Gastrocnemius medialis (tissue), 4 donors: ENCODE results near the gene GRIA1. TPM values are rescaled to one million over a fixed set of nuclear protein-coding genes. Genes with fewer than 3 reads are reported as not detected.

Source experiments
- ATAC-seq, 2 donors: fragments of 150-250 bp; one replicate each; pipeline ENCODE4 v1.9.1; 2016
- DNase-seq, 2 donors: peaks; one replicate each; pipeline ENCODE4 v3.0.0-alpha.2; 2019
- H3K27ac ChIP-seq, 4 donors: fragments of 200-600 bp; sonication (generic); 1 replicate in 1 of 4; 2 replicates in 3 of 4; pipeline ENCODE4 v1.5.1; 2016 to 2018; ENCODE audit warnings: mild to moderate bottlenecking in 2 of 4, moderate library complexity in 1 of 4
- H3K27me3 ChIP-seq, 3 donors: fragments of 200-600 bp; sonication (generic) in 2 of 3; 1 replicate in 1 of 3; 2 replicates in 2 of 3; pipeline versions ENCODE4 v1.5.1 to v1.6.0; 2016 to 2019; ENCODE audit warnings: mild to moderate bottlenecking in 1 of 3, moderate library complexity in 1 of 3
- H3K36me3 ChIP-seq, 2 donors: fragments of 200-600 bp; sonication (generic) in 1 of 2; one replicate each; pipeline ENCODE4 v1.5.1; 2017 to 2018
- H3K4me1 ChIP-seq, 2 donors: fragments of 200-600 bp; sonication (generic) in 1 of 2; one replicate each; pipeline ENCODE4 v1.5.1; 2016 to 2017; ENCODE audit warnings: mild to moderate bottlenecking in 2 of 2
- H3K4me3 ChIP-seq, 4 donors: fragments of 200-600 bp; sonication (generic) in 3 of 4; 1 replicate in 1 of 4; 2 replicates in 3 of 4; pipeline ENCODE4 v1.5.1; 2016 to 2019; ENCODE audit warnings: mild to moderate bottlenecking in 2 of 4
- H3K9me3 ChIP-seq, 3 donors: fragments of 200-600 bp; sonication (generic) in 2 of 3; 1 replicate in 1 of 3; 2 replicates in 2 of 3; pipeline ENCODE4 v1.5.1; 2016 to 2019
- POLR2A ChIP-seq, 2 donors: fragments of 450-650 bp; IDR thresholded peaks; one replicate each; pipeline ENCODE4 v1.6.1; 2017; ENCODE audit warnings: antibody characterized with exemption in 2 of 2, mild to moderate bottlenecking in 2 of 2, moderate library complexity in 2 of 2
- in situ Hi-C, 4 donors: fragments of 200-750 bp; cut with MboI; loops; one replicate each; pipeline versions ENCODE4 v1.15.0 to v1.8.0; 2017; ENCODE audit warnings: low sequenced_read_pairs in 4 of 4
- intact Hi-C: fragments of 100-400 bp; cut with DNase I; formaldehyde crosslinking; loops from one replicate; pipeline ENCODE4 v1.15.1; 2023; ENCODE audit warnings: low total_unique reads
- total RNA-seq, 4 donors: library from RNA; depleted of rRNA; stranded (reverse); fragments of >200 nt; gene quantifications; one replicate each; pipeline versions ENCODE4 v1.1.0 to v1.2.3, GENCODE V29; 2016
- TF ChIP-seq, protein P1 (sequence below), 5 experiments: fragments of 450-650 bp in 3 of 5; fragments of 200-600 bp in 2 of 5; sonication (generic) in 2 of 5; IDR thresholded peaks in 4 of 5; conservative IDR thresholded peaks in 1 of 5; 1 replicate in 4 of 5; 2 replicates in 1 of 5; pipeline ENCODE4 v1.5.1; 2016 to 2019; ENCODE audit warnings: antibody characterized with exemption in 5 of 5, mild to moderate bottlenecking in 3 of 5, moderate library complexity in 3 of 5

Gene GRIA1
- total RNA-seq, 4 donors from 2014 or later, result 0.18 to 0.46 TPM; not detected in 2

- H3K36me3 ChIP-seq, result no peaks in the 10 kb centered on the region
- H3K9me3 ChIP-seq, result no peaks in the 10 kb centered on the region
- H3K4me1 ChIP-seq, result no peaks in the 10 kb centered on the region
- H3K4me3 ChIP-seq, result no peak overlapping the region
- ATAC-seq, result no peak
- no peaks in the 10 kb centered on the region for H3K27me3 ChIP-seq
- in situ Hi-C loops (no loop called here), intact Hi-C loops (no loop called here)
- no peak for DNase-seq
- no peak overlapping the region for H3K27ac ChIP-seq
- TF ChIP-seq, protein P1, sequence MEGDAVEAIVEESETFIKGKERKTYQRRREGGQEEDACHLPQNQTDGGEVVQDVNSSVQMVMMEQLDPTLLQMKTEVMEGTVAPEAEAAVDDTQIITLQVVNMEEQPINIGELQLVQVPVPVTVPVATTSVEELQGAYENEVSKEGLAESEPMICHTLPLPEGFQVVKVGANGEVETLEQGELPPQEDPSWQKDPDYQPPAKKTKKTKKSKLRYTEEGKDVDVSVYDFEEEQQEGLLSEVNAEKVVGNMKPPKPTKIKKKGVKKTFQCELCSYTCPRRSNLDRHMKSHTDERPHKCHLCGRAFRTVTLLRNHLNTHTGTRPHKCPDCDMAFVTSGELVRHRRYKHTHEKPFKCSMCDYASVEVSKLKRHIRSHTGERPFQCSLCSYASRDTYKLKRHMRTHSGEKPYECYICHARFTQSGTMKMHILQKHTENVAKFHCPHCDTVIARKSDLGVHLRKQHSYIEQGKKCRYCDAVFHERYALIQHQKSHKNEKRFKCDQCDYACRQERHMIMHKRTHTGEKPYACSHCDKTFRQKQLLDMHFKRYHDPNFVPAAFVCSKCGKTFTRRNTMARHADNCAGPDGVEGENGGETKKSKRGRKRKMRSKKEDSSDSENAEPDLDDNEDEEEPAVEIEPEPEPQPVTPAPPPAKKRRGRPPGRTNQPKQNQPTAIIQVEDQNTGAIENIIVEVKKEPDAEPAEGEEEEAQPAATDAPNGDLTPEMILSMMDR (IDR thresholded peaks at IDR 0.05 in 4 of 5, conservative IDR thresholded peaks at IDR 0.05 in 1 of 5), result no peak
- TF ChIP-seq POLR2A (IDR thresholded peaks at IDR 0.05), result no peak
Observed at GRCh38 chr5:153711755-153712154, 221.3 kb downstream of the GRIA1 start.

DNA sequence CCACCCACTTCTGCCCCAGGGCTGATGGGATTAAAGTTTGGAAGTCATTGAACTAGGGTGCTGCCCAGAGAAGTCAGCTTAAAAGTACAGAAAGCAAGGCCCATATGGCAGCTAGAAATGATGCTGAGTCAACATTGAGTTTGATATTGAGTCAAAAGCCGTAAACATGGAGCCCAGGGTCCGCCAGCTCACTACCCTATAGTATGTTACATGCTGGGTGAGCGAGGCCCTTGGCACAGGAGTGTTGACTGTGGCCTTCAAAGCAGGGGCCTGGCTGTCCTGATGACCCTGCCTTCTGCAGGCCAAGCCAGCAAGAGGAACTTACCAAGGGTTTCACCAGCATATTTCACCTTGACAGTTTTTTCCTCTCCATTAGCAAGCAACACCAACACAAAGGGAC, 222.5 kb downstream of the GRIA1 start:
- Histone ChIP-seq H3K27me3 (no peaks in the 10 kb centered on the region), H3K36me3 (no peaks in the 10 kb centered on the region), H3K9me3 (no peaks in the 10 kb centered on the region), H3K4me1 (no peaks in the 10 kb centered on the region), H3K4me3 (no peak overlapping the region), H3K27ac (no peak overlapping the region)
- intact Hi-C loops (no loop called here), in situ Hi-C loops (no loop called here)
- no peak for TF ChIP-seq POLR2A (IDR thresholded peaks at IDR 0.05)
- TF ChIP-seq, protein P1 (IDR thresholded peaks at IDR 0.05 in 4 of 5, conservative IDR thresholded peaks at IDR 0.05 in 1 of 5), result no peak
- DNase-seq, result no peak
- no peak for ATAC-seq

DNA sequence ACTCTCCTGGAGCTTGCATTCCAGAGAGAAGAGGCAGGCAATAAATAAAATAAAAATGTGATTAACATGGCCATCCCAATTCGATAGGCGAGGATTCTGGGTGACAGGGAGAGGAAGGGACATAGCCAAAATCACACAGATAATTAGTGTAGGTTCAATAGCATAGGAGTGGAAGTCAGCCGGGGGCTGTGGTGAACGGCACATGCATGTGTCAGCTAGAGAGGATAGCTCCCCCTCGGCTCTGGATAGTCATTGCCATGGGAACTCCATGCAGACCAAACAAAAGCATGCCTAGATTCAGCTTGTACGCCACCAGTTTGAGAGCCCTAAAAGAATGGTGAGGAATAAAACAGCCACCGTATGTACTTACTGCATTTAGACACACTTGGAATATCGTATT, 223.5 kb downstream of the GRIA1 start:
- H3K9me3 ChIP-seq, result no peaks in the 10 kb centered on the region
- H3K27ac ChIP-seq, result no peak overlapping the region
- intact Hi-C loops (no loop called here), in situ Hi-C loops (no loop called here)
- ATAC-seq, result no peak
- no peak overlapping the region for H3K4me3 ChIP-seq
- no peaks in the 10 kb centered on the region for H3K27me3 ChIP-seq
- DNase-seq, result no peak
- no peaks in the 10 kb centered on the region for H3K4me1 ChIP-seq
- TF ChIP-seq POLR2A (IDR thresholded peaks at IDR 0.05), result no peak
- TF ChIP-seq, protein P1 (IDR thresholded peaks at IDR 0.05 in 4 of 5, conservative IDR thresholded peaks at IDR 0.05 in 1 of 5), result no peak
- H3K36me3 ChIP-seq, result no peaks in the 10 kb centered on the region

DNA sequence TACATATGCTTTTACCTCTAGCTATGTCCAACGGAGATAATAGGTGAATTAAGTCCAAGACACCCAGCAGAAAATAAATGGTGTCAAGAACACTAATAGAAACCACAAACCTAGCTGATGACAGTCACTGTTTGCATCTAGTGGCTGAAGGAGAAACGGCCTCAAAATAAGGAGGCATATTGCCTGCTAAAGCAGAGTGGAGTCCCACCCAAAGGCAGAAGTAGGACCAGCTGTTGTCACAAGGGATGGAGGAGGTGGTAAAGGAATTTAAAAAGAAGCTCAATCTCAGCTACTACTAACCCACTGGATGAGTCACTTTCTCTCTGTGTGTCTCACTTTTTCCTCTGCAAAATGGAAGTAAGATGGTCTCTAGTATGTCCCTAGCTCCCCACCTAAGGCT, 224.3 kb downstream of the GRIA1 start:
- H3K27me3 ChIP-seq, result no peaks in the 10 kb centered on the region
- no peak for TF ChIP-seq POLR2A (IDR thresholded peaks at IDR 0.05)
- TF ChIP-seq, protein P1 (IDR thresholded peaks at IDR 0.05 in 4 of 5, conservative IDR thresholded peaks at IDR 0.05 in 1 of 5), result no peak
- H3K4me3 ChIP-seq, result no peak overlapping the region
- no peaks in the 10 kb centered on the region for H3K4me1 ChIP-seq
- in situ Hi-C loops (no loop called here), intact Hi-C loops (no loop called here)
- ATAC-seq, result no peak
- no peaks in the 10 kb centered on the region for H3K9me3 ChIP-seq
- no peaks in the 10 kb centered on the region for H3K36me3 ChIP-seq
- no peak for DNase-seq
- no peak overlapping the region for H3K27ac ChIP-seq

DNA sequence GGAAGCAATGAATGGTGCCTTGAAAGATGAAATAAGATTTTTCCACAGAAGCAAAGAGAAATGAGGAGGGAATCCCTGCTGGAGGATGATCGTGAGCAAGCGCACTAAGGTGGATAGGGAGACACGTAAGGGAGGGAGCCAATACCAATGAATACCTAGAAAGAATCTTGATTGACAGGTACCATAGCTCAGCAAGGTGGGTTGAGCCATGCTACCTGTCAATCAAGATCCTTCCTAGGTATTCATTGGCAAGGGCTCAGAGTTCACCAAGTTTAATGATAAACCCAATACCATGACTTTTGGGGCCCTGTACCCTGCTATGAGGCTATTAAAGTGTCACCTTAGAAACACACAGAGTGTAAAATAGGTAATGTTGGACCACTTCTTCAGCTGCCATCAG, 226.8 kb downstream of the GRIA1 start:
- intact Hi-C loops, result no loop called here
- TF ChIP-seq POLR2A (IDR thresholded peaks at IDR 0.05), result no peak
- TF ChIP-seq, protein P1 (IDR thresholded peaks at IDR 0.05 in 4 of 5, conservative IDR thresholded peaks at IDR 0.05 in 1 of 5), result no peak
- ATAC-seq (no peak), DNase-seq (no peak)
- no peaks in the 10 kb centered on the region for H3K36me3 ChIP-seq
- no peaks in the 10 kb centered on the region for H3K4me1 ChIP-seq
- no peaks in the 10 kb centered on the region for H3K9me3 ChIP-seq
- in situ Hi-C loops, result no loop called here
- no peak overlapping the region for H3K4me3 ChIP-seq
- no peak overlapping the region for H3K27ac ChIP-seq
- H3K27me3 ChIP-seq, result no peaks in the 10 kb centered on the region
